Mesenchymal stem cell (in vitro differentiated cells and primary cell): Measurements from ENCODE around the gene RHBDL3.
"Not testable (repeated sequence)": the region's sequence is repeated elsewhere in the genome, so short reads cannot be mapped to it uniquely, and the experiment has no call there.

Experiments
- DNase-seq: peaks from one replicate; pipeline ENCODE4 v3.0.0-alpha.2; 2013
- H2AFZ ChIP-seq: one replicate; pipeline ENCODE4 v1.6.1; 2013; ENCODE audit warnings: low read depth, mild to moderate bottlenecking, control low read depth, inconsistent platforms, low read length, moderate library complexity
- H2AK5ac ChIP-seq: 2 replicates; pipeline ENCODE4 v1.6.1; 2013; ENCODE audit warnings: low read length, moderate library complexity, mild to moderate bottlenecking, inconsistent platforms; ENCODE audit not compliant: severe bottlenecking
- H2BK120ac ChIP-seq: one replicate; pipeline ENCODE4 v1.6.1; 2013; ENCODE audit warnings: low read depth, mild to moderate bottlenecking, inconsistent platforms, low read length, moderate library complexity
- H2BK12ac ChIP-seq, 2 experiments: one replicate each; pipeline ENCODE4 v1.6.1; 2013; ENCODE audit warnings: inconsistent platforms in 2 of 2, low read length in 2 of 2, mild to moderate bottlenecking in 2 of 2, moderate library complexity in 2 of 2, control low read depth in 1 of 2
- H2BK15ac ChIP-seq: one replicate; pipeline ENCODE4 v1.6.1; 2013; ENCODE audit warnings: mild to moderate bottlenecking, low read depth, inconsistent platforms; ENCODE audit not compliant: poor library complexity, severe bottlenecking
- H2BK5ac ChIP-seq: 2 replicates; pipeline ENCODE4 v1.6.1; 2013; ENCODE audit warnings: low read depth, mild to moderate bottlenecking, low read length, control low read depth, inconsistent platforms; ENCODE audit not compliant: poor library complexity, severe bottlenecking
- H3K14ac ChIP-seq, 2 experiments: one replicate each; pipeline ENCODE4 v1.6.1; 2013; ENCODE audit warnings: inconsistent platforms in 2 of 2, low read length in 2 of 2, control low read depth in 1 of 2, mild to moderate bottlenecking in 1 of 2, moderate library complexity in 1 of 2
- H3K18ac ChIP-seq, 2 experiments: one replicate each; pipeline ENCODE4 v1.6.1; 2013; ENCODE audit warnings: inconsistent platforms in 2 of 2, low read length in 2 of 2, control low read depth in 1 of 2, low read depth in 1 of 2, mild to moderate bottlenecking in 1 of 2
- H3K23ac ChIP-seq, 2 experiments: one replicate each; pipeline ENCODE4 v1.6.1; 2013; ENCODE audit warnings: inconsistent platforms in 2 of 2, low read length in 2 of 2, mild to moderate bottlenecking in 2 of 2, moderate library complexity in 2 of 2, control low read depth in 1 of 2
- H3K27ac ChIP-seq: 2 replicates; pipeline ENCODE4 v1.5.1; 2013; ENCODE audit warnings: mild to moderate bottlenecking, moderate library complexity, low read length, control low read depth, inconsistent platforms; ENCODE audit not compliant: poor library complexity, severe bottlenecking
- H3K27me3 ChIP-seq, 2 experiments: 2 replicates each; pipeline versions ENCODE4 v1.6.1 to v1.7.0; 2013; ENCODE audit warnings: low read length in 2 of 2, mild to moderate bottlenecking in 2 of 2, moderate library complexity in 2 of 2, control low read depth in 1 of 2, inconsistent platforms in 1 of 2; ENCODE audit not compliant: control insufficient read depth in 1 of 2, insufficient read depth in 1 of 2
- H3K36me3 ChIP-seq, 2 experiments: 2 replicates each; pipeline versions ENCODE4 v1.6.1 to v1.7.0; 2013; ENCODE audit warnings: low read length in 2 of 2, control low read depth in 1 of 2, inconsistent platforms in 1 of 2, low read depth in 1 of 2, mild to moderate bottlenecking in 1 of 2; ENCODE audit not compliant: insufficient read depth in 2 of 2, control insufficient read depth in 1 of 2
- H3K4ac ChIP-seq, 2 experiments: one replicate each; pipeline ENCODE4 v1.6.1; 2013; ENCODE audit warnings: inconsistent platforms in 2 of 2, low read length in 2 of 2, mild to moderate bottlenecking in 2 of 2, moderate library complexity in 2 of 2, control low read depth in 1 of 2, low read depth in 1 of 2
- H3K4me1 ChIP-seq: 2 replicates; pipeline ENCODE4 v1.6.1; 2013; ENCODE audit warnings: low read depth, low read length, control low read depth; ENCODE audit not compliant: control insufficient read depth, insufficient read depth
- H3K4me2 ChIP-seq: 2 replicates; pipeline ENCODE4 v1.6.1; 2013; ENCODE audit warnings: low read length, mild to moderate bottlenecking, inconsistent platforms; ENCODE audit not compliant: poor library complexity, severe bottlenecking
- H3K4me3 ChIP-seq, 2 experiments: 2 replicates each; pipeline versions ENCODE4 v1.5.1 to v1.7.0; 2013; ENCODE audit warnings: low read length in 2 of 2, mild to moderate bottlenecking in 2 of 2, control low read depth in 1 of 2, low read depth in 1 of 2; ENCODE audit not compliant: insufficient read depth in 1 of 2
- H3K79me1 ChIP-seq: replicated peaks from 2 replicates; pipeline ENCODE4 v1.6.1; 2013; ENCODE audit warnings: mild to moderate bottlenecking, control low read depth, low read length, inconsistent platforms; ENCODE audit not compliant: poor library complexity, severe bottlenecking
- H3K9ac ChIP-seq: 2 replicates; pipeline ENCODE4 v1.7.0; 2013; ENCODE audit warnings: mild to moderate bottlenecking, low read length, moderate library complexity
- H3K9me3 ChIP-seq: 2 replicates; pipeline ENCODE4 v1.7.0; 2013; ENCODE audit warnings: mild to moderate bottlenecking, low read length; ENCODE audit not compliant: control insufficient read depth
- H4K8ac ChIP-seq: one replicate; pipeline ENCODE4 v1.6.1; 2013; ENCODE audit warnings: inconsistent platforms, mild to moderate bottlenecking, low read length, moderate library complexity
- H4K91ac ChIP-seq: one replicate; pipeline ENCODE4 v1.6.1; 2013; ENCODE audit warnings: mild to moderate bottlenecking, low read length, inconsistent platforms
- WGBS: methylation state at CpG from one replicate; pipeline ENCODE4 v1.1.7; 2013; ENCODE audit warnings: mixed read lengths; 5-methylcytosine and 5-hydroxymethylcytosine counted together

Gene RHBDL3

GRCh38 chr17:32349854-32350665 lies 84.4 kb downstream of the RHBDL3 start, which contains the start of gene ZNF207:
ZNF207 (plus strand) TSS chr17:32350157; CDS start chr17:32350286, 129 bp downstream.
- peak within 1 kb of the TSS in 1 of 2 experiments; percentile 30 for H3K14ac ChIP-seq

GRCh38 chr17:32350666-32351418 lies 85.2 kb downstream of the RHBDL3 start:
- peaks cover 16% of the 10 kb centered on the region for H3K4me1 ChIP-seq
- peak overlapping the region in 1 of 2 experiments; percentile 37 for H3K23ac ChIP-seq
- peak overlapping the region; percentile 36 for H2BK15ac ChIP-seq
- peak overlapping the region; percentile 55 for H4K8ac ChIP-seq
- H2BK5ac ChIP-seq: peak overlapping the region; percentile 21
- H3K4ac ChIP-seq: peak overlapping the region; percentile 51 to 99
- H3K14ac ChIP-seq: no peak overlapping the region
- no peak overlapping the region for H2AFZ ChIP-seq
- peaks cover 7% of the 10 kb centered on the region for H3K79me1 ChIP-seq
- H2AK5ac ChIP-seq: peak overlapping the region; percentile 99
- H3K18ac ChIP-seq: peak overlapping the region; percentile 96 to 97
- H3K9ac ChIP-seq: peak overlapping the region; percentile 99
- peak overlapping the region; percentile 89 for H3K4me3 ChIP-seq
- H3K9me3 ChIP-seq: no peaks in the 10 kb centered on the region
- H3K27me3 ChIP-seq: no peaks in the 10 kb centered on the region
- WGBS: under 1% methylated on average over 11 of the region's 20 CpGs
- peak; percentile 85 for DNase-seq
- no peak overlapping the region for H4K91ac ChIP-seq
- H3K36me3 ChIP-seq: peaks cover 19 to 35% of the 10 kb centered on the region in 2 experiments
- peak overlapping the region; percentile 79 for H3K27ac ChIP-seq
- peak overlapping the region in 1 of 2 experiments; percentile 10 for H2BK12ac ChIP-seq
- peak overlapping the region; percentile 3 for H3K4me2 ChIP-seq
- H2BK120ac ChIP-seq: no peak overlapping the region

More at GRCh38 chr17:32349854-32350665, 84.4 kb downstream of the RHBDL3 start, which contains the start of gene ZNF207:
- Histone ChIP-seq H2AK5ac (peak within 1 kb of the TSS; percentile 99), H2BK5ac (peak within 1 kb of the TSS; percentile 21), H3K27ac (peak within 1 kb of the TSS; percentile 83), H2AFZ (peak within 1 kb of the TSS; percentile 19), H3K18ac (peak within 1 kb of the TSS; percentile 96 to 97), H3K79me1 (peaks cover 7% of the 10 kb centered on the region), H2BK120ac (peak within 1 kb of the TSS; percentile 54), H3K4me2 (peak within 1 kb of the TSS; percentile 83), H3K36me3 (peaks cover 18 to 27% of the 10 kb centered on the region in 2 experiments), H4K8ac (peak within 1 kb of the TSS; percentile 84), H3K4me1 (peaks cover 15% of the 10 kb centered on the region), H3K4ac (peak within 1 kb of the TSS; percentile 57 to 99), H2BK15ac (peak within 1 kb of the TSS; percentile 36), H3K9me3 (no peaks in the 10 kb centered on the region), H4K91ac (peak within 1 kb of the TSS; percentile 48), H3K27me3 (no peaks in the 10 kb centered on the region), H3K9ac (peak within 1 kb of the TSS; percentile 99), H3K23ac (peak within 1 kb of the TSS in 1 of 2 experiments; percentile 37), H3K4me3 (peak within 1 kb of the TSS; percentile 89), H2BK12ac (peak within 1 kb of the TSS in 1 of 2 experiments; percentile 10)
- peak; percentile 97 for DNase-seq
- under 1% methylated on average over 44 of the region's 47 CpGs for WGBS

GRCh38 chr17:32352734-32353133 lies 87.1 kb downstream of the RHBDL3 start:
- not testable (repeated sequence) for H3K14ac ChIP-seq, DNase-seq, H2AFZ ChIP-seq, H2BK12ac ChIP-seq, H2BK5ac ChIP-seq, H3K79me1 ChIP-seq, H2AK5ac ChIP-seq, H3K18ac ChIP-seq, H3K4ac ChIP-seq, H3K27ac ChIP-seq, H3K9me3 ChIP-seq, H2BK120ac ChIP-seq, H4K8ac ChIP-seq, H2BK15ac ChIP-seq, H3K27me3 ChIP-seq, H3K23ac ChIP-seq, H4K91ac ChIP-seq
- WGBS: 94% methylated on average over 8 of the region's 9 CpGs
- H3K4me3 ChIP-seq: peak overlapping the region; percentile 12 to 89
- peak overlapping the region; percentile 99 for H3K9ac ChIP-seq
- peaks cover 16% of the 10 kb centered on the region for H3K4me1 ChIP-seq
- peak overlapping the region; percentile 64 for H3K4me2 ChIP-seq
- H3K36me3 ChIP-seq: peaks cover 28 to 49% of the 10 kb centered on the region in 2 experiments
